Activated CD4-positive, CD25-positive, alpha-beta regulatory T cell (primary cell): Measurements from ENCODE around the gene FBLN2.

ENCODE experiments used
- DNase-seq, 4 experiments: peaks; one replicate each; lab custom pipeline; 2025; lab: John Stamatoyannopoulos, UW

Gene FBLN2

DNA sequence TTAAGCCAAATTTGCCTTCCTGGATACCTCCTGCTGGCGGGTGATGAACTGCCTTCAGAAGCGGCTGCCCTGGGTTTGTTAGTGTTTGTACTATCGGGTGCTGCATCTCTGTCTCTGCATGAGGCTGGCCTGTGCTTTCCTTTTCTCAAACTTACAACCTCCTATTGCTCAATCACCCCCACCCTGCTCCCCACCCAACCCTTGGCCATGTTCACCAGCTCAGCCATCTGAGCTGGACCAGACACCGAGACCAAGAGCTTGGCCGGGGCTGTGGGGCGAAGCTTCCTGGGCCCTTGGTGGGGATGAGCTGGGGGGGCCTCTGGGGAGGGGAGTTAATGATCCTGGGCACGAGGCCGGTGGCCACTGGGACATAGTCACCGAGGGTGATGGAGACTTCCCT is 16.8 kb upstream of the FBLN2 start:
- no peak for DNase-seq

DNA sequence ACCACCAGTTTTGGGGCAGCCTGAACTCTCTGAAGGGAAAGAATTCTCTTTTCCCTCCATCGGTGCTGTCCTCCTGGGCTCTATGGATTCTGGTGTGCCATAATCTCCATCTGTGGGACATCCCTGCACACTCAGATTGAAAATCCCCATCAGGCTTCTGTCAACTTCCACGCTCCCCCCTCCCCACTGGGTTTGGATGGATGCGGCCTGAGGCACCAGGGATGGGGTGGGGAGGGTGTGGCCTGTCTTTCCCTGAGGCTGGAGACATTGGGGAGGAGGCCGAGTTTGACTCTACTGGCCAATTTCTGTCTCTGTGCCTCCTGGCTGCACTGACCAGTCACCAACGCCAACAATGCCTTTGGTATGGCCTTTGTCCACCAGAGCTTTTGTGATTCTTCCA is 16.3 kb upstream of the FBLN2 start:
- no peak for DNase-seq

DNA sequence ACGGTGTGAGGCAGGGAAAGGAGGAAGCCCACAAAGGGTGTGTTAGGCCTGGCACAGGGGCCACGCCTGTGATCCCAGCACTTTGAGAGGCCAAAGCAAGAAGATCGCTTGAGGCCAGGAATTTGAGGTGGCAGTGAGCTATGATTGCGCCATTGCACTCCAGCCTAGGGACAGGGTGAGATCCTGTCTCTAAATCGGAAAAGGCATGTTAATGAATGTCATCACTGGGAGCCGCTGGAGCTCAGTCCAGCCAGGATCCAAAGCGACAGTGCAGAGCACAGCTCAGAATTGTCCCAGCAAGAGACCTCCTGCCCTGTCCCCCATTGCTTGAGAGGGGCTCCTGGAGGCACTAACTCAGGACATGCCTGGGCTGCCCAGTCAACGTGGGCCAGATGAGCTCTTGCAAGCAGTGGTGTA is 15.0 kb upstream of the FBLN2 start:
- no peak for DNase-seq

DNA sequence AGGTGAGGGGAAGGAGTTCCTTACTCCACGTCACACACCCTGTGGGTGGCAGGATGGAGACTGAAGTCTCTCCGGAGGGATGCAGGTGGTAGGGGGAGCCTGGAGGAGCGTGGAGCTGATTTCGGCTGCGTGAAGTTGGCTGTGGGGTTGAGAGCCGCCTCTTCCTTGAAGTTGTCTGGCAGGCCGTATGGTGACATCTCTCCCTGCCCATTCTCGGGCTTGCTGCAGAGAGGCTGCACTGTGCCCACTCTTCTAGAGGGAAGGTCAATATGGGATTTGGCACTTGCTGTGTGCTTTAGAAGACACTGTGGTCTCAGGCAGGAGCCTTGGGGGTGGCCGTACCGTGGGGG is 13.4 kb upstream of the FBLN2 start:
- DNase-seq, result no peak

DNA sequence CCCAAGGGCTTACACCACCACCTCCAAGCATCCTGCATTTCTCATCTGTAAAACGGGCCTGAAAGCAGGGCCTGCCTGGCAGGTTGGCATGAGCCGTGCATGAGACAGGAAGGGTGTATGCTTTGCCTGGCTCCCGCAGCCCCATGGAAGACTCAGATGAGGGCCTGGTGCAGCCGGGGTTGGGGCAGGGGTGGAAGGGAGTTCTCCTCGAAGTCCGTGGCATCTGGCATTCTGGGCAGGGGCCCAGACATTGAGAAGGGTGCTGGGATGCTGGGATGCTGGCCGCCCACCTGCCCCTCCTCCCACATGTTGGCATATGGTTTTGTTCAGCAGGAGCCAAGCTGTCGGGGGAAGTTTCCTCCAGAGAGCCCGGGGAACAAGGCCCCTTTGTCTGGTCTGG is 13.0 kb upstream of the FBLN2 start:
- DNase-seq, result no peak

DNA sequence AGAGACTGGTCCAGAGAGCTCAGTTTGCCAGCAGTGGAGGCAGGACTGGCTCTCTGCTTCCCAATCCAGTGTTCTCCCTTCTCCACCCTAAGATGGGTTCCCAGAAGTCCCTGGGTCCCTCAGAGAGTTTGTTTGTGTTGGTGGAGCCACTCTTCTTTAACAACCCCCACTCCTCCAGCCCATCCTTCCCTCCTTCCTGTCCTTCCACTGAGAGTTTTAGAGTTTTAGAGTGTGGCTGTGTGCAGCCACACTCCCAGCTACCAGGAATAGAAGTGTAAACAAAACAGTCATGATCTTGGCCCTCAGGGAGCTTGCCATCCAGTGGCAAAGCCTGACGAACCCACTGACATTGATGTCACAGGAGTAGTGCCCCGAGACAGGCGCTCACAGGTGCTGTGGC is 12.5 kb upstream of the FBLN2 start:
- DNase-seq, result no peak

DNA sequence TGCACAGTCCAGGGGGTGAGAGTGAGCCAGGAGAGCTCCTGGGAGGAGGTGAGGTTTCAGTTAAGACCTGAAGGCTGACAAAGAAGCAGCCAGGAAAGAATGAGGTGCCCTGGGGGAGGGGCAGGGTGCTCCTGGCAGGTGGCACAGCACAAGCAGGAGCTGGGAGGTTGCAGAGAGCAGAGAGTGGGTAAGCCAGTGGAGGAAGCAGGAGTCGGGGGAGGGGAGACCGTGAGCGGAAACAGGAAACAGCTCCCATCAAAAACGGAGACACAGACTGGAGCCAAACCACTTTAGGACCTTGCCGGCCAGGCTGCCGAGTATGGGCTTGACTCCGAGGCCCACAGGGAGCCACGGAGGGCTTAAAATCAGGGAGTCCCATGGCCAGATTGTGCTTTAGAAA is 12.1 kb upstream of the FBLN2 start:
- no peak for DNase-seq

DNA sequence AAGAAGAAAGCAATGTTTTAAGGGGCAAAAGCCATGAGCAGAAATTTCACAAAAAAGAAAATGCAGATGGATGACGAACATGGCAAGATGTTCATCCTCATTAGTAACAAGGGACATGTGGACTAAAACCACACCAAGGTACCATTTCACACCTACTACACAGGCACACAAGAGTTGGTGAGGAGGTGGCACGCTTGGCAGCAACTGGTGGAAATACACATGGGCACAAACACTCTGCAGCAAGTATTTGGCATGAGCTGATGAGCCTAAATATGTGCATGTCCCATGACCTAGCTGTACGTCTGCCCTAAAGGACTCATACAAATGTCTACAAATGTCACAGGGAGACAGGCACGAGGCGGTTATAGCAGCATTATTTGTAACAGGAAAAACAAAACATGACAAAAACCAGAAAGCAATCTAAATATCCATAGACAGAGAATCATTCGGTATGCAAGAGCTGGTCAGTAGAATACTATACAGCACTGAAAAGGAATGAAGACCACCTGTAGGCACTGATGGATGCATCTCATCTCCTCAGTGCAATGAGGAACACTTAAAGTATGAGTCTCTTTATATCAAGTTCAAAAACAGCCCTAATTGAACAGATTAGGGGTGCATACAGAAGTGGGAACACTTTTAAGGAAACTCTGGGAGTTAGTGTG is 11.5 kb upstream of the FBLN2 start:
- DNase-seq, result no peak

DNA sequence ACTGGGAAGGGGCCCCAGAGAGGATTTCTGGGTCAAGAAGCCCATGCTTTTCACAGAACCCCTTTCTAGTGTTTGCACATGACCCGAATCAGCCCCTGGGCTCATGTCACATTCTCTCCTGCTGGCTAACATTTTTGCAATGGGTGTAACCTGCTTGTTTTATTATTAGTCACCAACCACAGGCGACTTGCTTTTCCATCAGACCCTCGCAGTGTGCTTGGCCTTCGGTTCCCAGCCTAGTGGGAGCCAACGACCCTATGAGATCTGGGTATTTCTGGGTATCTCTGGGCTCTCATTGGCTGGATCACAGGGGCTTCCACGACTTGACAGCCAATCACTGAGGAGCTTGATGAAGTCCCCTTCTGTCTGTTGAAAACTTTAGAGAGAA is 11.0 kb upstream of the FBLN2 start:
- no peak for DNase-seq

DNA sequence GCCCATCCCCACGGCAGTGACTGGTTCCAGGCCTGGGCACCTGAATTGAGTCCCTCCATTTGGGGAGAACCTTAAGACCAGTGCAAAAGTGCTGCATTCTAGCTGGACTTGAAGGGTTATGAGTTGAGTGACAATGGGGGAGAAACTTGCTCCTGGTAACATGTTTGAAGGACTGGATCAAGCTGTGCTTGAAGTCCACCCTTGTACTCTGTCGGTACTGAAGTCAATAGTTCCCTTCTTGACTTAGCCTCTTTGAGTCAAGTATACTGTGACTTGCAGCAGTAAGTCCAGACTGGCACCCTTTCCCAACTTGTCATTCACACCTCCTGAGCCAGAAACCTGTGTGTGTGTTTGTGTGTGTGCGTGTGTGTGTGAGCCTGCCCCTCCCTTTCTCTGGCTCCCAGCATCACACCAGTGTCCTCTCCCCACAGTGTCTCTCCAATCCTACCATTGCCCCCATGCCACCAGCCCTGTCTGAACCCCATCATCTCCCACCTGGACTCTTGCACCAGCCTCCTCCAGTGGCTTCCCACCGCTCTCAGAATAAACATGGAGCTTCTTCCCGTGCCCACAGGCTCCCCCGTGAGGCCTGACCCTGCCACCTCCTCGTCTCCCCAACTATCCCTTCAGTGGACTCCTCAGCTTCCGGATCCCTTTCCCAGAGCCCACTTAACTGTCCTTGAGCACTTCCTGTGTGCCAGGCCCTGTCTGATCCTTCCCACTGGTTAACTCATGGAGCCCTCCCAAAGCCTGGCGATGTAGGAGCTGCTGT is 10.2 kb upstream of the FBLN2 start:
- no peak for DNase-seq

DNA sequence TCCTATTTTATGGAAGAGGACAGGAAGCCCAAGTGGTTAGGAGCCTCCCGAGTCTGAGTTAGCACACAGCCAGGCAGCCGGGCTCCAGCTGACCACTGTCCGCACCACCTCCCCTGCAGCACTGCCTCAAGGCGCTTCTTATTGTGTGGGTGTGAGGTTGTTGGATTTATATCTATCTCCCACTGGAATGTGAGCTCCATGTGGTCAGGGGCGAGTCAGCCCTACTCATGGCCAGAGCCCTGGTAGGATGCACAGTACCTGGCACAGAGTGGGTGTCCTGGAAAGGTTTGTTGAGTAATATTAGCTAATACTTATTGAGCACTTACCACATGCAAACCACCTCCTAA is 9.7 kb upstream of the FBLN2 start:
- no peak for DNase-seq

DNA sequence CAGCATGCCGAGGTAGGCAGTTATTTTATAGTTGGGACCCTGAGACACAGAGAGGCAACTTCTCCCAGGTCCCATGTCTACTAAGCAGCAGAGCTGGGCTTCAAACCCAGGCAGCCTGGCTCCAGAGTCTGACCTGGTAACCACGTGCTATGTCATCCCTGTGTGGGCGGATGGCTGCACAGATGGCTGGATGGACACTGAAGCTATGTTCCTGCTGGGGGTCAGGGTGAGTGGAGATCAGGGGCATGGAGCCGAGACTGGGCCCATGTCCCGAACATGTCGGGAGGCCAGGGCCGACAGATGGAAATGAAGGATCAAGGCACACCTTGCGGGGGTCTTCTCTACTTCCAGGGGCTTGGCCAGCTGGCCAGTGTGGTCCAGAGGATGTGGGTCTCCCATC is 9.3 kb upstream of the FBLN2 start:
- no peak for DNase-seq

DNA sequence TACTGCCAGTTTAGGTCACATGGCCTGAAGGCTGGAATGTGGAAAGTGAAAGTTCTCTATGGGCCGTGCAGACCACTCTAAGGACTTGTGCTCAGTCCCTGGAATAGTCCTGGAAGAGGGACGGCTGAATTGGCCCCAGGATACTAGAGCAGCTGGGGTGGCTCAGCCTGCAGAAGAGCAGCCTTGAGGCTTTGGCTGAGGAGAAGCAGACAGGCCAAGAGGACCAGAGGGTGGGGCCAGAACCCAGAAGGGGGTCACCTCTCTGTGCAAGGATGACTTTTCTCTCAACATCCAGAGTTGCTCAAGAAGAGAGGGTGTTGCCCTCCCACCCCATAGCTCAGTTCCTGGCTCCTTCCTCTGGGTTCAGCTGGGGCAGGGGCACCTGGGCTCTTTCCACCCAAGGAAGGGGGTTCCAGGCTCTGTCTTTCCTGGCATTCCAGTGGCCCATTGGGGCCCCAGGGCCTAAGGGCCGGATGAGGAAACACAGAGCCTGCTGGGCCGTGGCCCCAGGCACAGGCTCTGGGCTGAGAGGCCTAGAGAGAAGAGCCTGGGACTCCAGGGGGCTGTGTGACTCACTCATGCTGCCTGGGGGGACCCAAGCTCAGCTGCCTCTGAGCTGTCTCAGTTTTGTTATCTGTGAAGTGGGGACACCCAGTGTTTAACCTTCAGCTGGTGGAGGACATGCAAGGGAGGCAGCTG is 8.5 kb upstream of the FBLN2 start:
- no peak for DNase-seq

DNA sequence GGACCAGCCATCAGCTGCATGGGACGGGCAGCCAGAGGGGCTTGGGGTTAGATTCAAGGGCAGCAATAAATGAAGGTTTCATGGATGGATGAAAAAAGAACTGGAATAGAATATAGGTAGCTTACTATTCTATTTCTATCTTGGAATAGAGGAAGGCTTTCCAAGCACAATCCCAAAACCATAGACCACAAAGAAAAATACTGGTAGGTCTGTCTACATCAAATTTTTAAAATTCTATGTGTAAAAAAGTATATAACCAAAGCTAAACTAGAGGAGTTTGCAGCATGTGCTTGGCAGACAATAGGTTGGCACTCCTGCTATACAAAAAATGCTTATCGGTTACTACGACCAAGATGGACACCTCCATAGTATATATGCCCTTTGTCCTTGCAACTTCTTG is 7.2 kb upstream of the FBLN2 start:
- no peak for DNase-seq

DNA sequence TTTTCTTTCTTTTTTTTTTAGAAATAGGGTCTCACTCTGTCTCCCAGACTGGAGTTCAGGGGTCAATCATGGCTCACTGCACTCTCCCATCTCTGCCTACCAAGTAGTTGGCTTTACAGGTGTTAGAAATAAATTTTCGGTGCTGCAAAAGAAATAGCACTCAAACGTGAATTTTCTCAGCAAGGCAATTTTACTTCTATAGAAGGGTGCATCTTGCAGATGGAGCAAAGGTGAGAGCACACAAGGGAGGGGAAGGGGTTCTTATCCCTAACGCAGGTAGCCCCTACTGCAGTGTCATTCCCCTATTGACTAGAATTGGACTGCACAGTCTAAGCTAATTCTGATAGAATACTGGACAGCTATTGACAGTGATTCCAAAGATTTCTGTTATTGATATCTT is 6.8 kb upstream of the FBLN2 start:
- DNase-seq, result no peak

DNA sequence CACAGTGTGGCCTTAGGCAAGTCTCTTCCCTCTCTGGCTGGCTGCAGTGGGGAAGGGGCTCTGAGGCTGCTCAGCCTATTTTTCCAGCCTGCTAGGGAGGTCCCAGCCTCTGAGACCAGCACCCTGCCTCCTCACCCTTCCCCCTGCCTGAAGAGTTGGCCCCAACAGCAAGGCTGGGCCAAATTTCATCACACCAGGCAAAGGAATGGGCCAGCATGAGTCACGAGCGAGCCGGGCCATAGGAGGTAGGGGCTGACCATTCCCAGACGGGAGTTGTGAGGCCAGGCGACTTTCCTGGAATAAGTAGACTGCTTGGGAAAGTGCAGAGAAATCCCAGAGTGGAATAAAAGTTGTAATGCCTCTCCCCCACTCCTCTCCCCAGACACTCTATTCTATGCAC is 5.7 kb upstream of the FBLN2 start:
- no peak for DNase-seq

DNA sequence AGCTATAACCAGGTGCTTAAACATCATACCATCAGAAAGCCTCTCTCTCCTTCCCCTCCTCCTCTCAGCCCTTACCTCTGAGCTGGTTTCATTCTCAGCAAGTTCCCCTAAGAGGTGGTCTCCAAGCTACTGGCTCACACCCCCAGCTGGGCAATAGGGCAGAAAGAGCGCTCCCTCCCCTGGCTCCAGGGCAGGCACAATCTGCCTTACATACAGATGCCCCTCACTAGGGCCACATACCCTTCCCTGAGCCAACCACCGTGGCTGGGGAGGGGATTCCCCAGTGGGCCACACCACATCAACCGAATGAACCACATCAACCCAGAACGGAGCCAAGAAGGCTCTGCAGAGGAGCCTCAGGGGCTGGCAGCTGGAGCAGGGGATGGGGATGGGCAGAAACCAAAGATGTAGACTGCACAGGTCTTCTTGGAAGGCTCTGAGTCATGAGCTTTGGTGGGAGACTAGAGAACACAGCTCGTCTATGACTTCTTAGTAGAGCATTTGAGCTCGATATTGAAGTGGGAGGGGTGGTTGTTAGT is 4.6 kb upstream of the FBLN2 start:
- no peak for DNase-seq

DNA sequence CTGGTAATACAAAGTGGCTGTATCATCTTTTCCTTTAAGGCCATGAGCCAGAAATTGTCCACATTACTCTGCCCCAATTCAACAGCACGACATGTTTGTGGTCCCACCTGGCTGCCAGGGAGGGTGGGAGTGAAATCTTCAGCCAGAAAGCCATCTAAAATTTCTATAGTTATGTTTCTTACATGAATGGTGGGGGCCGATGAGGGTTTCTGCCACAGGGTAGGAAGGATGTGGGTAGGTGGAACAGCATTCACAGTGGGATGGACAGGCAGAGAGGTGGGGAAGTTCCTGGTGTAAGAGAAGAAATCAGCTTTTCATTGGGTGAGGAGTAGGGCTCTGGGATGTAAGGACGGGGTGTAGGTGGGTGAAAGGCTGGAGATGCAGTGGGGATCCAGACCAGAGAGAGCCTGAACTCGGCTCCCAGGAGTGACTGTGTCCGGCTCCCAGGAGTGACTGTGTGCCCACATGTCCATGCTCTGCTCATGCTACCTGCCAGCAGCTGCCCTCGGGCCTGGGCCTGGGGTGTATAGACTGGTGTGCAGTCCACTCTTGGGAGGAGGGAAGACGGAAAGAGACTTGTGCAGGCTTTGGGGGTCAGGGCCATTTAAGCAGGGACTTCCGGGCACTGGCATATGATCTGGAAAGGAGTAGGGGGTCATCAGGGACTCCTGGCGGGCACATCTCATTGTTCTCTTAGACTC is 3.8 kb upstream of the FBLN2 start:
- no peak for DNase-seq

DNA sequence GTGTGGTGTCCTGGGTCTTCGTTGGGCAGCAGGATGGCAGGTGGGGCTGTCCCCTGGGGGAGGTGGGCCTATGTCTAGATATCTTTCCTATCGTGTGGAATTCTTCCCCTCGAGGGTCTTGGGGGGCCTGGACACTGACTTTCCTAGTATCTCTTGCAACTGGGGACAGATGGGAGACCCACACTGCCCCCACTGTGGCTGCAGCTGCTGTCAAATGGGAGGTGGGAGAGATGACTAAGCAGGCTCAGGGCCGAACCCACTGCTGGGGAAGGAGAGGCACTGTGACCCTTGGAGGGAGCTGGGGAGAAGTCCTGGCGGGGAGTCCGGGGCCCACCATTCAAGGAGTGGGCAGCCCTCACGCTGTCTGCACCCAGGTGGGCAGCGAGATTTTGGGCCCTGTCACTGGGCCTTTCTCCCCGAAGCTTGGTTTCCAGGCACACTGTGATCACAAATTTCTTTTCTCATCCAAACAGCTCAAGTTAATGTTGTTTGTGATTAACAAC is 2.9 kb upstream of the FBLN2 start:
- no peak for DNase-seq

DNA sequence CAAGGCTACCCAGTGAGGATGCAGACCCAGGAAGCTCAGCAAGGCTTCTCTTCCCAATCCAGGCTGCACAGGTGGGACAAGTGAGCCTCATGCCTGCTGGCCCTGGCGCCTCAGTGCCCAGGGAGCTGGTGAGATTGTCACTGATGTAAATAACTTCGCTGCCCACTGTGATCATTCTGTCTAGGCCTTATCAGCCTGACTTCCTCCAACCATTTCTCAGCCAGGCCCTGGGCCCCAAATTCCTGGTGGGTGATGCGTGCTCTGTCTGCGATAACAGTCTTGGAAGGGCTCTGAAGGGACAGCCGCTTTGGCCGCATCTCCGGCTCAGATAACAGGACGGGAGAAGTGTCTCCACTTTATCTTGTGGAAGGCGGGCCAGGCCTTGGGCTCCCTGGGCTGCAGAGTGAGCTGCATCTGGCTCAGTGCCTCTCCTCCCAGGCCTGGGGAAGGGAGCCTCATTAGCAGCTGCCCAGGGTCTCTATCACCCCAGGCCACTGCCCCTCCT is 2.2 kb upstream of the FBLN2 start:
- no peak for DNase-seq

DNA sequence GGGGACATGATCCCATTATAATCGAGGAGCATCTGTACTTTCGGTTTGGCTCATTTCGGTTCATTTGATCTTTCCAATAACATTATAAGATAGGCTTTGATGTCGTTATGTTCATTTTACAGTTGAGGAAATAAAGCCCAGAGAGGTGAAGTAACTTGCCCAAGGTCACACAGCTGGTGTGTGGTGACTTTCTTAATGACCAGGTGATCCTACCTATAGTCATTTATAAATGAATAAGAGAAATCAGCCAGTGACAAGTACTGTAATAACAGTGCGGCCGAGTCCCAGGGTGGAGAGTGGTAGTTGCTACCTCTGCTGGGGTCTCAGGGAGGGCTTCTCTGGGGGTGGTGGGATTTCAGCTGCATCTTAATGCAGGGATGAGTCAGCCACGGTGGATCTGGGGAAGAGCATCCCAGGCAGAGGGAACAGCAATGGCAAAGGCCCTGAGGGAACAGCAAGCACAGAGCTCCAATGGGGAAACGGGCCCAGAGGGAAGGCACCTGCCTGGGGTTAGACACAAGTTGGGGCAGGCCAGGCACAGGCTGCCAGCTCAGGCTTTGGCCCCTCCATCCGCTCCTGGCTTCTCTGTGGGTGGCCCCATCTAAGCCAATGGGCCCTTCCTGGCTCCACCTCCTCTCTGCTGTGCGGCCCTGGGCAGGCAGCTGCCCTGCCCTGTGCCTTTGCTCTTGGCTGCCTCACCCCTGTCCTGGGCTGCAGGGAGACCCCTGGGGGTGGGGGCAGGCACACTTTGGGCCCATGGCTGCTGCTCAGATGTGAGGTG is 1.1 kb upstream of the FBLN2 start:
- no peak for DNase-seq
